ENCODE results near the gene CT47C1.

- TF ChIP-seq CTCF (conservative IDR thresholded peaks at IDR 0.05) (no peak), ZFX (IDR thresholded peaks at IDR 0.05) (no peak)
Measured at GRCh38 chrX:119069762-119070161, 3.0 kb upstream of the CT47C1 start.
